LNCaP clone FGC (cell line): ENCODE measurements around the gene KCTD13.
A peak's percentile ranks its signal among the peaks of the same experiment; 100 is the strongest.

Experiments used
- DNase-seq: peaks from one replicate; pipeline ENCODE4 v3.0.0-alpha.2; 2011; ENCODE audit warnings: low read depth
- H3K4me3 ChIP-seq: 2 replicates; pipeline ENCODE4 v1.5.1; 2011; ENCODE audit warnings: mild to moderate bottlenecking, low read depth, low read length, control low read depth
- CTCF ChIP-seq: IDR thresholded peaks from 2 replicates; pipeline ENCODE4 v1.5.1; 2012; ENCODE audit warnings: mild to moderate bottlenecking; ENCODE audit not compliant: control insufficient read depth, insufficient read depth; ENCODE audit errors: extremely low read depth

The KCTD13 gene

GRCh38 chr16:29858149-29858849 is 67.7 kb downstream of the KCTD13 start:
- peak; percentile 70 for DNase-seq
- no peak overlapping the region for H3K4me3 ChIP-seq
- no peak for TF ChIP-seq CTCF

- no peak overlapping the region for H3K4me3 ChIP-seq
- no peak for TF ChIP-seq CTCF
- DNase-seq = no peak
Observed at GRCh38 chr16:29857133-29857760, 68.8 kb downstream of the KCTD13 start.
